Motor neuron (in vitro differentiated cells): ENCODE measurements around the gene DYNLL2. TPM values are rescaled to one million over a fixed set of nuclear protein-coding genes. Genes with fewer than 3 reads are reported as not detected.
A peak's percentile ranks its signal among the peaks of the same experiment; 100 is the strongest.
"Not testable (repeated sequence)": the region's sequence is repeated elsewhere in the genome, so short reads cannot be mapped to it uniquely, and the experiment has no call there.

Experiments used
- ATAC-seq, 8 experiments: fragments of 200-7000 bp; cut with Tn5 transposase; replicated peaks in 6 of 8; 2 replicates each; pipeline ENCODE4 v1.8.0; 2021; ENCODE audit warnings: mild to moderate bottlenecking in 8 of 8, moderate library complexity in 8 of 8
- H3K27ac ChIP-seq, 2 donors: fragments of 250-450 bp; sonication (Bioruptor Pico); 2 replicates each; pipeline ENCODE4 v1.9.0; 2021; ENCODE audit warnings: antibody characterized with exemption in 2 of 2, mild to moderate bottlenecking in 2 of 2, moderate library complexity in 1 of 2
- H3K4me1 ChIP-seq, 2 donors: fragments of 250-450 bp; sonication (Bioruptor Pico); replicated peaks in 1 of 2; 2 replicates each; pipeline ENCODE4 v1.6.1; 2021; ENCODE audit warnings: antibody characterized with exemption in 2 of 2, mild to moderate bottlenecking in 2 of 2, moderate library complexity in 1 of 2
- H3K4me3 ChIP-seq, 5 donors: fragments of 250-450 bp; sonication (Bioruptor Pico); 2 replicates each; pipeline ENCODE4 v1.9.0; 2021; ENCODE audit warnings: antibody characterized with exemption in 5 of 5, mild to moderate bottlenecking in 5 of 5, moderate library complexity in 4 of 5
- WGBS, 10 experiments: fragments of 450-650 bp; shearing (Covaris generic); methylation state at CpG; one replicate each; pipeline ENCODE4 v1.0.0; 2022; 5-methylcytosine and 5-hydroxymethylcytosine counted together
- in situ Hi-C, 9 experiments: fragments of 400-800 bp; cut with MboI; loops; one replicate each; pipeline ENCODE4 v1.15.0; 2021; ENCODE audit warnings: low sequenced_read_pairs in 9 of 9, low pct_unique_long_range_greater_than_20kb in 2 of 9; ENCODE audit not compliant: unreplicated experiment in 9 of 9
- total RNA-seq, 8 experiments: library from RNA; unstranded; fragments of 300-600 nt; gene quantifications; 2 replicates each; pipeline versions ENCODE4 v1.2.3 to v1.2.4, GENCODE V29; 2022

The DYNLL2 gene
- 10 to 100 TPM; 16.8 to 78.7 (median 36.0) TPM for total RNA-seq

- in situ Hi-C loops = no loop called here
- ATAC-seq = peak; percentile 67 to 85 (median 72)
- 0% methylated on average over 1 of the region's 45 CpGs; no CpG with 5 or more reads in 6 of the 10 experiments for WGBS, 10 experiments
- peak within 1 kb of the TSS; percentile 83 to 100 (median 87) for H3K4me3 ChIP-seq
- peak within 1 kb of the TSS; percentile 95 to 97 for H3K27ac ChIP-seq
- peaks cover 40 to 50% of the 10 kb centered on the region in 2 donors for H3K4me1 ChIP-seq
Observed at GRCh38 chr17:58082870-58083490, at the start of gene DYNLL2. DYNLL2 (plus strand) TSS chr17:58083419; CDS start chr17:58087091, 3,672 bp downstream.

GRCh38 chr17:58039975-58040374, 43.2 kb upstream of the DYNLL2 start:
- in situ Hi-C loops = no loop called here
- Histone ChIP-seq H3K4me3 (no peak overlapping the region), H3K27ac (no peak overlapping the region), H3K4me1 (no peaks in the 10 kb centered on the region)
- WGBS, 10 experiments = 40 to 100% (median 72%) methylated on average over 1 to 3 of the region's 3 CpGs; no CpG with 5 or more reads in 3 of the 10 experiments
- no peak for ATAC-seq

DNA sequence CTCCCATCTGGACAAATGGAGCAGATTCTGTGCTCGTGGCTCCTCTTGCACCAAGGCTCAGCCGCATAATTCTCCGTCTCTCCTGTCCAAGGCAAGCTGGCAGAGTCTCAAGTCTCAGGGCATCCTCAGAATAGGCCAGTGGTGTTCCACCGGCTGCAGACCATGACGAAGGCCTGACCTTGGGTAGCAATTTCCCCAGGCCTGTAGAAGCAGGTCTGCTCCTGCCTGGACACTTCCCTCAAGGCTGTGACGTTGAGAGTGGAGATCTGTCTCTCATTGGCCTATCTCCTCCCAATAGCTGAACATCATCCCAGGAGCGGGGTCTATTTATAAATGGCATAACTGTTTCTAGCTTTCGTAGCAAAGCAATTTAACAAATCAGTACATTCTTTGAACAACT, 42.8 kb upstream of the DYNLL2 start:
- ATAC-seq = no peak
- in situ Hi-C loops = no loop called here

GRCh38 chr17:58041161-58041560, 42.1 kb upstream of the DYNLL2 start:
- in situ Hi-C loops = no loop called here
- Histone ChIP-seq H3K27ac (no peak overlapping the region), H3K4me3 (no peak overlapping the region), H3K4me1 (no peaks in the 10 kb centered on the region)
- WGBS, 10 experiments = 7 to 91% (median 60%) methylated on average over 1 to 4 of the region's 5 CpGs; no CpG with 5 or more reads in 3 of the 10 experiments
- peak in 2 of 8 experiments; percentile 50 to 88 for ATAC-seq

More for the DNA sequence above, 42.8 kb upstream of the DYNLL2 start:
- WGBS, 10 experiments = 44 to 100% (median 82%) methylated on average over 1 to 7 of the region's 8 CpGs; no CpG with 5 or more reads in 1 of the 10 experiments
- Histone ChIP-seq H3K4me1 (no peaks in the 10 kb centered on the region), H3K4me3 (no peak overlapping the region), H3K27ac (no peak overlapping the region)

DNA sequence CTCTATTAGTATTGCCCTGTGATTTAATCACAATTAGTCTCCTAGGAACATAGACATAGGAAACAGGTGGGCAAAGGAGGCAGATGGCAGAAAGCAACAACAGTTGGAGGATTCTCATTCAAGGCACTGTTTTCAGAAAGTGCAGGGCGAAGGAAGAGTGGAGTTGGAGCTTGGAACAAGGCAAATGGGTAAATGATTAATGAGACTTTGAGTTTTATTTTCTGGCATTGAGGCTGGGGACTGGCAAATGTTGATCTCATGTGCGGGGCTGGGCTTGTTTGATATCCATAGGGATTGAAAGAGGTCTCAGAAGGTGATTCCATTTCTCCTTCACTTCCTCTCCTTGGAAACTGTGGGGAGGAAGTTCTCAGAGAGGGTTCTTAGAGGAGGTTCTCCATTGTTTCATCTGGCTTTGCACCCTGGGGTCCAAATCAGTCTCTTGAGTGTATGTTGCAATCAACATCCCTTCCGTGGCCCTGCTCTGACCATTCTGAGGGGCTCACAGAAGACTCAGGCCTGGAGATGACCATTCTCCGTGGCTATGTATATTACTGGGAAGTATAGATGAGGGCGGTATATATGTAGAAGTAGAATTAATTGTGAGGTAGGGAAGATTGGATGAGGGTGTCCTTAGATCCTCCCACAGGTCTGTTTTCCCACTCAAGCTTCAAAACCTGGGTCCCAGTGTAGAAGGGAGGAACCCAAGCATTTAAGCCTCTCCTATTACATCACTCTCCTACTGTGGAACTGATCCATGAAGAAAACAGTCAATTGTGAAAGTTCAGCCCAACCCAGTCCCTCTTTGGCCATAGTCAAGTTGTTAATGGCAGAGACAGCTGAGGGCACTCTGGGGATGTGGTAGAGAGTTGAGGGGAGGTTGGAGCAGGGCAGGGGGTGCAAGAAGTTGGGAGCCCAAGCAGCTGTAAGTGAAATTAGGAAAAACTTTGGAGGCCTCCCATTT, 39.7 kb upstream of the DYNLL2 start:
- in situ Hi-C loops = no loop called here
- no peak overlapping the region for H3K27ac ChIP-seq
- ATAC-seq = peak in 2 of 8 experiments; percentile 50 to 53
- no peak overlapping the region for H3K4me3 ChIP-seq
- 0 to 100% (median 52%) methylated on average over 1 to 4 of the region's 5 CpGs; no CpG with 5 or more reads in 1 of the 10 experiments for WGBS, 10 experiments
- H3K4me1 ChIP-seq = no peaks in the 10 kb centered on the region

GRCh38 chr17:58044256-58044655, 39.0 kb upstream of the DYNLL2 start:
- H3K27ac ChIP-seq, in situ Hi-C loops, H3K4me3 ChIP-seq, ATAC-seq, H3K4me1 ChIP-seq: not testable (repeated sequence)
- 8 to 89% (median 74%) methylated on average over 1 to 6 of the region's 6 CpGs; no CpG with 5 or more reads in 6 of the 10 experiments for WGBS, 10 experiments

- ATAC-seq = peak in 2 of 8 experiments; percentile 61 to 64
- H3K27ac ChIP-seq = no peak overlapping the region
- in situ Hi-C loops = no loop called here
- 10 to 80% (median 50%) methylated on average over 2 to 16 of the region's 18 CpGs; no CpG with 5 or more reads in 1 of the 10 experiments for WGBS, 10 experiments
- H3K4me3 ChIP-seq = no peak overlapping the region
- no peaks in the 10 kb centered on the region for H3K4me1 ChIP-seq
Observed at GRCh38 chr17:58046239-58047094, 36.8 kb upstream of the DYNLL2 start.

- ATAC-seq = peak in 1 of 8 experiments; percentile 39
- WGBS, 10 experiments = 0 to 100% (median 52%) methylated on average over 1 to 4 of the region's 4 CpGs; no CpG with 5 or more reads in 2 of the 10 experiments
- H3K4me1 ChIP-seq = peaks cover 4 to 5% of the 10 kb centered on the region in 2 donors
- H3K4me3 ChIP-seq = no peak overlapping the region
- in situ Hi-C loops = no loop called here
- H3K27ac ChIP-seq = no peak overlapping the region
Observed at GRCh38 chr17:58047376-58048150, 35.7 kb upstream of the DYNLL2 start.

- no peak for ATAC-seq
- no peak overlapping the region for H3K4me3 ChIP-seq
- in situ Hi-C loops = no loop called here
- WGBS, 10 experiments = 32 to 100% (median 95%) methylated on average over 1 to 4 of the region's 4 CpGs
- H3K27ac ChIP-seq = no peak overlapping the region
- peaks cover 12% of the 10 kb centered on the region in 2 donors for H3K4me1 ChIP-seq
Observed at GRCh38 chr17:58049533-58049932, 33.7 kb upstream of the DYNLL2 start.

DNA sequence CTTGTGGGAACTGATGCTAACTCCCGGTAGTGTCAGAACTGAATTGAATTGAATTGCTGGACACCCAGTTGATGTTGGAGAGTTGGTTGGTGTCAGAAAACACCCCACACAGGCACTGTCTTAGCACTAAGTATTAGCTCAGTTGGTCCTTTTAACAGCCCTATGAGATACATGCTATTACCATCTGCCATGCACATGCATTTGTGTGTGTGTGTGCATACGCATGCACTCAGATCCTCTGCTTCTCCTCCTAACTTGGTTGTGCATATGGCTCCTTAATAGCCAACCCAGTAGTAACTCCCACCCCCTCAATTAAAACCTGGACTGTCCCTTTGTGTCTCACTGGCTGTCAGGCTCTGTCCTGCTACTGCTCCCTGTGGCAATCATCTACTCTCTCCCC, 32.3 kb upstream of the DYNLL2 start:
- no peak overlapping the region for H3K27ac ChIP-seq
- WGBS, 10 experiments = 80 to 92% (median 80%) methylated on average over 1 to 2 of the region's 2 CpGs; no CpG with 5 or more reads in 5 of the 10 experiments
- in situ Hi-C loops = no loop called here
- ATAC-seq = peak in 3 of 8 experiments; percentile 56 to 77 (median 68)
- no peak overlapping the region for H3K4me3 ChIP-seq
- H3K4me1 ChIP-seq = peaks cover 12% of the 10 kb centered on the region in 2 donors

GRCh38 chr17:58051468-58051867, 31.8 kb upstream of the DYNLL2 start:
- ATAC-seq = no peak
- Histone ChIP-seq H3K4me1 (peaks cover 12% of the 10 kb centered on the region in 2 donors), H3K4me3 (no peak overlapping the region), H3K27ac (no peak overlapping the region)
- WGBS, 10 experiments = 38 to 100% (median 91%) methylated on average over 1 of the region's 1 CpG; no CpG with 5 or more reads in 3 of the 10 experiments
- in situ Hi-C loops = no loop called here

DNA sequence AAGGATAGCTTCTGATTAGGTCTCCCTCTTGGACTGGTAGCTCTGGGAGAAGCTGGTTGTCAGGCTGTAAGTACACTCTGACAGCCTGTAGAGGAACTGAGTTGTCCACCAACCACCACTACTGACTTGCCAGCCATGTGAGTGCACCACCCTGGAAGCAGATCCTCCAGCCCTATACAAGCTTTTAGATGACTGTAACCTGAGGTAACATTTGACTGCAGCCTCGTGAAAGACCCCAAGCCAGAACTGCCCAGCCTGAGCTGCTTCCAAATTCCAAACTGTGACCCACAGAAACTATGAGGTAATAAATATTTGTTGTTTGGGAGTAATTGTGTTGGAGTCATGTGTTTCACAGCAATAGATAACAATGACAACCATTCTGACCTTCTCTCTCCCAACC, 30.8 kb upstream of the DYNLL2 start:
- Histone ChIP-seq H3K27ac (peak overlapping the region in 1 of 2 donors; percentile 68), H3K4me3 (no peak overlapping the region), H3K4me1 (peaks cover 12 to 18% of the 10 kb centered on the region in 2 donors)
- in situ Hi-C loops = no loop called here
- ATAC-seq = peak in 5 of 8 experiments; percentile 24 to 75 (median 53)
- 80 to 83% methylated on average over 1 of the region's 1 CpG; no CpG with 5 or more reads in 8 of the 10 experiments for WGBS, 10 experiments
